GM10248 (cell line): ENCODE results near the gene PALM2AKAP2.

Experiments
- CTCF ChIA-PET: fragments of 300-600 bp; sonication (Branson Sonifier 250); formaldehyde crosslinking; extraction: SDS; loops from one replicate; lab custom pipeline; 2021; ENCODE audit warnings: antibody characterized with exemption; lab: Yijun Ruan, JAX
- POLR2A ChIA-PET: fragments of 350-650 bp; sonication (Branson Sonifier 250); formaldehyde crosslinking; extraction: SDS; loops from one replicate; lab custom pipeline; 2020; ENCODE audit warnings: antibody characterized with exemption; lab: Yijun Ruan, JAX
- DNase-seq: peaks from one replicate; pipeline ENCODE4 v3.0.0; 2012; ENCODE audit errors: extremely low spot score
- CTCF ChIP-seq: IDR thresholded peaks from 2 replicates; pipeline ENCODE4 v1.5.1; 2012; ENCODE audit warnings: mild to moderate bottlenecking, low read depth; ENCODE audit errors: extremely low read depth, missing control alignments, control extremely low read depth

The PALM2AKAP2 gene

GRCh38 chr9:109755040-109755439 is 25.0 kb upstream of the PALM2AKAP2 start:
- TF ChIP-seq CTCF = no peak
- CTCF ChIA-PET = interaction anchor here (1.5 kb wide), 1 partner anchor 181 kb away, joined by 3 read pairs; no protein-coding TSS in a partner anchor
- POLR2A ChIA-PET = no interaction called here
- no peak for DNase-seq

GRCh38 chr9:109759589-109759988 is 20.4 kb upstream of the PALM2AKAP2 start:
- no peak for TF ChIP-seq CTCF
- CTCF ChIA-PET = no interaction called here
- no peak for DNase-seq
- POLR2A ChIA-PET = no interaction called here

- no peak for TF ChIP-seq CTCF
- no peak for DNase-seq
- ChIA-PET POLR2A (no interaction called here), CTCF (no interaction called here)
These were observed 14.7 kb upstream of the PALM2AKAP2 start for GRCh38 chr9:109765278-109765677.

- ChIA-PET POLR2A (no interaction called here), CTCF (no interaction called here)
- no peak for TF ChIP-seq CTCF
- no peak for DNase-seq
These were observed 14.2 kb upstream of the PALM2AKAP2 start for GRCh38 chr9:109765830-109766229.

GRCh38 chr9:109766351-109766750 is 13.6 kb upstream of the PALM2AKAP2 start:
- ChIA-PET CTCF (no interaction called here), POLR2A (no interaction called here)
- no peak for DNase-seq
- no peak for TF ChIP-seq CTCF

- no peak for TF ChIP-seq CTCF
- POLR2A ChIA-PET = no interaction called here
- DNase-seq = no peak
- CTCF ChIA-PET = no interaction called here
These were observed 12.6 kb upstream of the PALM2AKAP2 start for GRCh38 chr9:109767404-109767803.

- ChIA-PET POLR2A (no interaction called here), CTCF (interaction anchor here (0.8 kb wide), 1 partner anchor 49 kb away, joined by 3 read pairs; no protein-coding TSS in a partner anchor)
- TF ChIP-seq CTCF = no peak
- no peak for DNase-seq
These were observed 12.2 kb upstream of the PALM2AKAP2 start for GRCh38 chr9:109767814-109768213.
